ENCODE results near the gene PHETA1.
"Not testable (repeated sequence)": the region's sequence is repeated elsewhere in the genome, so short reads cannot be mapped to it uniquely, and the experiment has no call there.

DNA sequence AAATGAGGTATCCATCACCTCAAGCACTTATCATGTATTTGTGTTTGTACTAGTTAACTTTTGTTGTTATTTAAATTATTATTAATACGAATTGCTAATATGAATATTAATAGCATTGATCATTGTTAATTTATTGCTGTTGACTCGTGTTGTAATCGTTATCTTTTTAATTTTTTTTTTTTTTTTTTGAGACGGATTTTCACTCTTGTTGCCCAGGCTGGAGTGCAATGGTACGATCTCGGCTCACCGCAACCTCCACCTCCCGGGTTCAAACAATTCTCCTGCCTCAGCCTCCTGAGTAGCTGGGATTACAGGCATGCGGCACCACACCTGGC lies 33.6 kb upstream of the PHETA1 start:
- TF ChIP-seq, protein P1, sequence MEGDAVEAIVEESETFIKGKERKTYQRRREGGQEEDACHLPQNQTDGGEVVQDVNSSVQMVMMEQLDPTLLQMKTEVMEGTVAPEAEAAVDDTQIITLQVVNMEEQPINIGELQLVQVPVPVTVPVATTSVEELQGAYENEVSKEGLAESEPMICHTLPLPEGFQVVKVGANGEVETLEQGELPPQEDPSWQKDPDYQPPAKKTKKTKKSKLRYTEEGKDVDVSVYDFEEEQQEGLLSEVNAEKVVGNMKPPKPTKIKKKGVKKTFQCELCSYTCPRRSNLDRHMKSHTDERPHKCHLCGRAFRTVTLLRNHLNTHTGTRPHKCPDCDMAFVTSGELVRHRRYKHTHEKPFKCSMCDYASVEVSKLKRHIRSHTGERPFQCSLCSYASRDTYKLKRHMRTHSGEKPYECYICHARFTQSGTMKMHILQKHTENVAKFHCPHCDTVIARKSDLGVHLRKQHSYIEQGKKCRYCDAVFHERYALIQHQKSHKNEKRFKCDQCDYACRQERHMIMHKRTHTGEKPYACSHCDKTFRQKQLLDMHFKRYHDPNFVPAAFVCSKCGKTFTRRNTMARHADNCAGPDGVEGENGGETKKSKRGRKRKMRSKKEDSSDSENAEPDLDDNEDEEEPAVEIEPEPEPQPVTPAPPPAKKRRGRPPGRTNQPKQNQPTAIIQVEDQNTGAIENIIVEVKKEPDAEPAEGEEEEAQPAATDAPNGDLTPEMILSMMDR (IDR thresholded peaks at IDR 0.05; ENCODE audit: low read depth, low read length) = not testable (repeated sequence)
- TF ChIP-seq EZH2phosphoT487 (IDR thresholded peaks at IDR 0.05; ENCODE audit: low read depth) = not testable (repeated sequence)
